Upper lobe of right lung (tissue), 1 donor: ENCODE measurements around the gene VENTX. TPM values are rescaled to one million over a fixed set of nuclear protein-coding genes. Genes with fewer than 3 reads are reported as not detected.

Experiments used
- ATAC-seq: fragments of 200-7000 bp; cut with Tn5 transposase; one replicate; pipeline ENCODE4 v1.9.1; 2020; ENCODE audit warnings: mild to moderate bottlenecking, moderate library complexity
- DNase-seq: peaks from one replicate; pipeline ENCODE4 v3.0.0-alpha.2; 2020
- H3K27ac ChIP-seq: fragments of 200-600 bp; one replicate; pipeline ENCODE4 v1.8.0; 2022
- H3K27me3 ChIP-seq: fragments of 200-600 bp; one replicate; pipeline ENCODE4 v1.8.0; 2022; ENCODE audit warnings: mild to moderate bottlenecking
- H3K36me3 ChIP-seq: fragments of 200-600 bp; one replicate; pipeline ENCODE4 v1.8.0; 2022
- H3K4me1 ChIP-seq: fragments of 200-600 bp; one replicate; pipeline ENCODE4 v1.8.0; 2022
- H3K4me3 ChIP-seq: fragments of 200-600 bp; one replicate; pipeline ENCODE4 v1.8.0; 2022; ENCODE audit warnings: mild to moderate bottlenecking
- H3K9me3 ChIP-seq: fragments of 200-600 bp; one replicate; pipeline ENCODE4 v1.8.0; 2022
- CTCF ChIP-seq: fragments of 200-600 bp; IDR thresholded peaks from one replicate; pipeline ENCODE4 v1.8.0; 2022; ENCODE audit warnings: antibody characterized with exemption
- intact Hi-C: fragments of 100-400 bp; cut with DNase I; formaldehyde crosslinking; loops from one replicate; pipeline ENCODE4 v1.11.0; 2022
- total RNA-seq: library from RNA; stranded (reverse); fragmentation: NEBNext Ultra II Directional; extraction: Animal tissue kit (Norgen Biotek cat#: 25700); gene quantifications from one replicate; pipeline ENCODE4 v1.2.1, GENCODE V29; 2021
- donor health status: DM: no; HTN: yes; CAD: no; lungs with severe emphysema.

VENTX gene
- total RNA-seq, 1 donor from 2014 or later, result 3.4 TPM

- Histone ChIP-seq H3K27ac (peak overlapping the region; percentile 86), H3K4me3 (no peak overlapping the region), H3K36me3 (no peaks in the 10 kb centered on the region), H3K4me1 (peaks cover 49% of the 10 kb centered on the region), H3K27me3 (no peaks in the 10 kb centered on the region), H3K9me3 (no peaks in the 10 kb centered on the region)
- peak; percentile 92 for DNase-seq
- no peak for TF ChIP-seq CTCF
- intact Hi-C loops, result no loop called here
- ATAC-seq, result peak; percentile 60
Measured at GRCh38 chr10:133258818-133259601, 21.4 kb downstream of the VENTX start.

GRCh38 chr10:133259602-133259989 lies 21.9 kb downstream of the VENTX start:
- no peaks in the 10 kb centered on the region for H3K27me3 ChIP-seq
- peaks cover 52% of the 10 kb centered on the region for H3K4me1 ChIP-seq
- H3K4me3 ChIP-seq, result no peak overlapping the region
- ATAC-seq (no peak), DNase-seq (no peak)
- H3K9me3 ChIP-seq, result no peaks in the 10 kb centered on the region
- intact Hi-C loops, result no loop called here
- no peak for TF ChIP-seq CTCF
- H3K27ac ChIP-seq, result peak overlapping the region; percentile 86
- H3K36me3 ChIP-seq, result no peaks in the 10 kb centered on the region

- TF ChIP-seq CTCF, result no peak
- DNase-seq, result peak; percentile 88
- H3K4me1 ChIP-seq, result peaks cover 52% of the 10 kb centered on the region
- peak overlapping the region; percentile 95 for H3K27ac ChIP-seq
- H3K36me3 ChIP-seq, result no peaks in the 10 kb centered on the region
- intact Hi-C loops, result no loop called here
- H3K4me3 ChIP-seq, result peak overlapping the region; percentile 65
- H3K9me3 ChIP-seq, result no peaks in the 10 kb centered on the region
- peak; percentile 58 for ATAC-seq
- no peaks in the 10 kb centered on the region for H3K27me3 ChIP-seq
Measured at GRCh38 chr10:133260895-133261725, 23.5 kb downstream of the VENTX start.

- no peaks in the 10 kb centered on the region for H3K27me3 ChIP-seq
- no peak for TF ChIP-seq CTCF
- ATAC-seq (peak; percentile 82), DNase-seq (peak; percentile 95)
- H3K9me3 ChIP-seq, result no peaks in the 10 kb centered on the region
- H3K4me3 ChIP-seq, result peak overlapping the region; percentile 65
- intact Hi-C loops, result no loop called here
- H3K36me3 ChIP-seq, result no peaks in the 10 kb centered on the region
- peak overlapping the region; percentile 95 for H3K27ac ChIP-seq
- H3K4me1 ChIP-seq, result peaks cover 52% of the 10 kb centered on the region
Measured at GRCh38 chr10:133261726-133262325, 24.2 kb downstream of the VENTX start.

GRCh38 chr10:133262696-133263095 lies 25.0 kb downstream of the VENTX start:
- DNase-seq (no peak), ATAC-seq (no peak)
- peak overlapping the region; percentile 38 for H3K4me3 ChIP-seq
- H3K27me3 ChIP-seq, result no peaks in the 10 kb centered on the region
- H3K27ac ChIP-seq, result no peak overlapping the region
- peaks cover 45% of the 10 kb centered on the region for H3K4me1 ChIP-seq
- TF ChIP-seq CTCF, result no peak
- no peaks in the 10 kb centered on the region for H3K9me3 ChIP-seq
- intact Hi-C loops, result no loop called here
- H3K36me3 ChIP-seq, result no peaks in the 10 kb centered on the region
